HepG2 (cell line): ENCODE data around the gene ISCU. TPM values are rescaled to one million over a fixed set of nuclear protein-coding genes. Genes with fewer than 3 reads are reported as not detected.

Source experiments
- ATAC-seq: fragments of 200-7000 bp; cut with Tn5 transposase; 3 replicates; pipeline ENCODE4 v1.9.1; 2020; ENCODE audit warnings: mild to moderate bottlenecking, moderate library complexity
- BruUV-seq: library from RNA; stranded (reverse); fragments of 400-500 nt; replicated peaks from 2 replicates; lab custom pipeline; 2021; lab: Mats Ljungman, UMichigan
- CTCF ChIA-PET: fragments of 300-600 bp; formaldehyde crosslinking; extraction: SDS; loops from one replicate; lab custom pipeline; 2021; ENCODE audit warnings: low total read pairs, inconsistent platforms, low intra/inter-chr PET ratio; lab: Yijun Ruan, JAX
- POLR2A ChIA-PET: fragments of 350-600 bp; sonication (Branson Sonifier 250); formaldehyde crosslinking; loops from one replicate; lab custom pipeline; 2020; ENCODE audit warnings: antibody characterized with exemption, inconsistent platforms; lab: Yijun Ruan, JAX
- DNase-seq: peaks from one replicate; pipeline ENCODE4 v3.0.0-alpha.2; 2015; ENCODE audit warnings: low spot score
- FAIRE-seq: peaks from 3 replicates; lab custom pipeline; 2011; peaks lifted over from hg19 to GRCh38; lab: Jason Lieb, UNC
- H2AFZ ChIP-seq: one replicate; pipeline ENCODE4 v1.6.1; 2011; ENCODE audit warnings: low read length, inconsistent platforms
- H3K27ac ChIP-seq: fragments of 300-600 bp; 3 replicates; pipeline ENCODE4 v1.8.0; 2011; ENCODE audit warnings: mixed run types, mild to moderate bottlenecking, mixed read lengths, low read length, inconsistent platforms; ENCODE audit not compliant: insufficient read depth; ENCODE audit errors: extremely low read length
- H3K27me3 ChIP-seq, 2 experiments: fragments of 200-600 bp in 1 of 2; 2 replicates in 1 of 2; 3 replicates in 1 of 2; pipeline versions ENCODE4 v1.6.0 to v1.8.0; 2011; ENCODE audit warnings: low read length in 2 of 2, mild to moderate bottlenecking in 2 of 2, moderate library complexity in 2 of 2, inconsistent platforms in 1 of 2; ENCODE audit not compliant: insufficient read depth in 2 of 2, control insufficient read depth in 1 of 2
- H3K36me3 ChIP-seq, 2 experiments: fragments of 200-600 bp in 1 of 2; replicated peaks in 1 of 2; 2 replicates in 1 of 2; 3 replicates in 1 of 2; pipeline versions ENCODE4 v1.5.1 to v1.8.0; 2011; ENCODE audit warnings: low read length in 2 of 2, inconsistent platforms in 1 of 2; ENCODE audit not compliant: insufficient read depth in 2 of 2, control insufficient read depth in 1 of 2
- H3K4me1 ChIP-seq: 2 replicates; pipeline ENCODE4 v1.5.1; 2012; ENCODE audit warnings: low read length, inconsistent platforms; ENCODE audit not compliant: insufficient read depth
- H3K4me2 ChIP-seq: 2 replicates; pipeline ENCODE4 v1.6.0; 2011; ENCODE audit warnings: low read depth, low read length, inconsistent platforms
- H3K4me3 ChIP-seq, 3 experiments: fragments of 200-600 bp in 1 of 3; sonication (generic), shearing (Covaris generic) in 1 of 3; replicated peaks in 1 of 3; 2 replicates each; pipeline ENCODE4 v1.5.1; 2011 to 2016; ENCODE audit warnings: low read length in 3 of 3, inconsistent platforms in 2 of 3, low read depth in 2 of 3, mild to moderate bottlenecking in 2 of 3, control low read depth in 1 of 3, mixed read lengths in 1 of 3; ENCODE audit not compliant: insufficient read depth in 1 of 3
- H3K79me2 ChIP-seq: one replicate; pipeline ENCODE4 v1.6.1; 2011; ENCODE audit warnings: low read length, inconsistent platforms; ENCODE audit not compliant: insufficient read depth
- H3K9ac ChIP-seq: 2 replicates; pipeline ENCODE4 v1.6.0; 2011; ENCODE audit warnings: mild to moderate bottlenecking, low read depth, low read length, inconsistent platforms; ENCODE audit not compliant: insufficient read depth
- H3K9me3 ChIP-seq: 2 replicates; pipeline ENCODE4 v1.5.1; 2012; ENCODE audit warnings: mild to moderate bottlenecking, low read length
- H4K20me1 ChIP-seq: 2 replicates; pipeline ENCODE4 v1.6.0; 2011; ENCODE audit warnings: inconsistent platforms, mild to moderate bottlenecking, low read length, moderate library complexity; ENCODE audit not compliant: insufficient read depth
- BCL6 ChIP-seq: IDR thresholded peaks from 2 replicates; pipeline ENCODE4 v1.6.1; 2016; ENCODE audit warnings: missing genetic modification reagents, missing compliant biosample characterization
- BORCS8-MEF2B ChIP-seq: sonication (generic); formaldehyde crosslinking; IDR thresholded peaks from 2 replicates; pipeline ENCODE4 v1.8.0; 2022; ENCODE audit warnings: mild to moderate bottlenecking, missing genetic modification reagents
- IRF2 ChIP-seq: IDR thresholded peaks from 2 replicates; pipeline ENCODE4 v1.6.1; 2018; ENCODE audit warnings: missing genetic modification reagents, missing compliant biosample characterization
- KLF9 ChIP-seq: IDR thresholded peaks from 2 replicates; pipeline ENCODE4 v1.6.1; 2016; ENCODE audit warnings: low read depth
- KMT2A ChIP-seq: sonication (generic); formaldehyde crosslinking; IDR thresholded peaks from 2 replicates; pipeline ENCODE4 v1.4.0; 2020; ENCODE audit warnings: missing genetic modification reagents
- MXD1 ChIP-seq: sonication (generic); formaldehyde crosslinking; IDR thresholded peaks from 2 replicates; pipeline ENCODE4 v1.4.0; 2020; ENCODE audit warnings: mild to moderate bottlenecking, missing genetic modification reagents
- POLR2AphosphoS2 ChIP-seq: IDR thresholded peaks from 2 replicates; pipeline ENCODE4 v1.6.1; 2011; ENCODE audit warnings: low read depth, low read length, improper control_type of control experiment
- PRPF4 ChIP-seq: fragments of 200-400 bp; formaldehyde crosslinking; IDR thresholded peaks from 2 replicates; pipeline ENCODE4 v1.6.1; 2016; ENCODE audit warnings: low read length, low read depth; ENCODE audit not compliant: poor library complexity, severe bottlenecking
- SALL2 ChIP-seq: sonication (generic); formaldehyde crosslinking; IDR thresholded peaks from 2 replicates; pipeline ENCODE4 v1.8.1; 2023; ENCODE audit warnings: mild to moderate bottlenecking, missing genetic modification reagents, inconsistent platforms
- SP5 ChIP-seq: IDR thresholded peaks from 2 replicates; pipeline ENCODE4 v1.6.1; 2016; ENCODE audit warnings: low read depth, borderline replicate concordance
- SRSF9 ChIP-seq: fragments of 200-400 bp; formaldehyde crosslinking; IDR thresholded peaks from 2 replicates; pipeline ENCODE4 v1.6.1; 2018; ENCODE audit warnings: borderline replicate concordance, mild to moderate bottlenecking, low read depth, low read length; ENCODE audit not compliant: insufficient read depth, poor library complexity, severe bottlenecking
- TGIF2 ChIP-seq: IDR thresholded peaks from 2 replicates; pipeline ENCODE4 v1.6.1; 2016; ENCODE audit warnings: control low read depth, missing compliant biosample characterization
- ZBTB49 ChIP-seq: sonication (generic); formaldehyde crosslinking; IDR thresholded peaks from 2 replicates; pipeline ENCODE4 v1.4.0; 2020; ENCODE audit warnings: missing genetic modification reagents, borderline replicate concordance
- ZNF101 ChIP-seq: sonication (generic); formaldehyde crosslinking; IDR thresholded peaks from 2 replicates; pipeline ENCODE4 v1.4.0; 2020; ENCODE audit warnings: mild to moderate bottlenecking, low read depth, missing genetic modification reagents, borderline replicate concordance
- ZNF687 ChIP-seq: sonication (generic); formaldehyde crosslinking; IDR thresholded peaks from 2 replicates; pipeline ENCODE4 v1.5.1; 2020; ENCODE audit warnings: mild to moderate bottlenecking, missing genetic modification reagents, moderate library complexity
- ZNF878 ChIP-seq: sonication (generic); formaldehyde crosslinking; IDR thresholded peaks from 2 replicates; pipeline ENCODE4 v1.8.1; 2023; ENCODE audit warnings: mild to moderate bottlenecking, missing genetic modification reagents, moderate library complexity
- ZSCAN22 ChIP-seq: sonication (generic); formaldehyde crosslinking; IDR thresholded peaks from 2 replicates; pipeline ENCODE4 v1.4.0; 2020; ENCODE audit warnings: mild to moderate bottlenecking, missing genetic modification reagents
- WGBS: methylation state at CpG from one replicate; pipeline ENCODE4 v1.1.6; 2017; ENCODE audit warnings: low lambda C conversion rate; 5-methylcytosine and 5-hydroxymethylcytosine counted together
- in situ Hi-C: cut with HindIII; loops from 2 replicates; pipeline ENCODE4 v1.10.0; 2017; ENCODE audit warnings: low pct_unique_long_range_greater_than_20kb; ENCODE audit not compliant: extremely low pct_ligation_motif_present
- intact Hi-C: fragments of 100-400 bp; cut with micrococcal nuclease; formaldehyde crosslinking; loops from one replicate; pipeline ENCODE4 v1.10.0; 2022; ENCODE audit not compliant: unreplicated experiment
- polyA plus RNA-seq, 8 experiments: library from polyadenylated mRNA; depleted of rRNA in 3 of 8; stranded (reverse) in 7 of 8; unstranded in 1 of 8; fragments of >200 nt; fragmentation: Illumina TruSeq in 4 of 8; extraction: Trizol in 4 of 8; gene quantifications; 2 replicates each; pipeline versions ENCODE4 v1.2.1 to v1.2.3, GENCODE V29; 2011 to 2016; ENCODE audit warnings: low read depth in 4 of 8, missing spikeins in 1 of 8, mixed read lengths in 1 of 8; ENCODE audit not compliant: insufficient read depth in 1 of 8
- total RNA-seq, 5 experiments: library from RNA; depleted of rRNA; stranded (reverse); fragments of >200 nt; fragmentation: Illumina TruSeq; extraction: Trizol; gene quantifications; 2 replicates each; pipeline ENCODE4 v1.2.3, GENCODE V29; 2016; ENCODE audit warnings: low read depth in 1 of 5

Gene ISCU
- total and polyA plus RNA-seq, 2 of the 13 experiments (the other 11 are each of a cell fraction or from before 2014, with no cell fraction given) = 94.4 to 107 TPM

- no peak for TF ChIP-seq ZNF878 (CRISPR knock-in tag)
- no peak for TF ChIP-seq TGIF2 (CRISPR knock-in tag)
- TF ChIP-seq ZSCAN22 (CRISPR knock-in tag) = no peak
- TF ChIP-seq ZBTB49 = no peak
- no peak for TF ChIP-seq MXD1
- TF ChIP-seq KLF9 (CRISPR knock-in tag) = no peak
- no peak for TF ChIP-seq BCL6 (CRISPR knock-in tag)
- TF ChIP-seq IRF2 (CRISPR knock-in tag) = no peak
Measured at GRCh38 chr12:108587826-108588225, 25.4 kb downstream of the ISCU start (continued).

GRCh38 chr12:108589028-108589839 is 26.8 kb downstream of the ISCU start:
- DNase-seq (no peak), FAIRE-seq (no peak), ATAC-seq (no peak; the same call in 2 of the 3 replicates)
- ChIA-PET POLR2A (no interaction called here), CTCF (no interaction called here)
- no TSS peak for BruUV-seq
- Histone ChIP-seq H3K79me2 (no peaks in the 10 kb centered on the region), H3K9ac (no peak overlapping the region), H3K36me3 (no peaks in the 10 kb centered on the region), H3K4me2 (no peak overlapping the region), H3K27ac (no peak overlapping the region), H2AFZ (no peak overlapping the region), H3K4me1 (0 out of 2 replicates have a peak, but pooled peaks cover 8% of the 10 kb centered on the region), H3K27me3 (peaks cover 6 to 35% of the 10 kb centered on the region in 2 experiments), H4K20me1 (no peaks in the 10 kb centered on the region), H3K9me3 (no peaks in the 10 kb centered on the region), H3K4me3 (no peak overlapping the region)
- intact Hi-C loops (no loop called here), in situ Hi-C loops (no loop called here)
- TF ChIP-seq POLR2AphosphoS2 (no peak), ZNF101 (no peak), PRPF4 (no peak), SRSF9 (no peak), SP5 (CRISPR knock-in tag) (no peak), SALL2 (CRISPR knock-in tag) (no peak), BORCS8-MEF2B (CRISPR knock-in tag) (no peak), ZNF687 (CRISPR knock-in tag) (no peak), KMT2A (CRISPR knock-in tag) (no peak)
- WGBS = 7% methylated on average over 8 of the region's 15 CpGs
